Testis (tissue), 3 donors: Measurements from ENCODE around the gene CPLANE2. TPM values are rescaled to one million over a fixed set of nuclear protein-coding genes. Genes with fewer than 3 reads are reported as not detected.
A peak's percentile ranks its signal among the peaks of the same experiment; 100 is the strongest.

ENCODE experiments used
- DNase-seq: peaks from one replicate; pipeline ENCODE4 v3.0.0-alpha.2; 2019
- H3K27ac ChIP-seq, 2 donors: fragments of 200-600 bp; sonication (generic); one replicate each; pipeline ENCODE4 v1.5.1; 2019
- H3K27me3 ChIP-seq: fragments of 200-600 bp; sonication (generic); one replicate; pipeline ENCODE4 v1.5.1; 2019
- H3K36me3 ChIP-seq: fragments of 200-600 bp; sonication (generic); one replicate; pipeline ENCODE4 v1.5.1; 2017; ENCODE audit warnings: low read depth; ENCODE audit errors: missing control alignments
- H3K4me1 ChIP-seq: fragments of 200-600 bp; sonication (generic); one replicate; pipeline ENCODE4 v1.5.1; 2019
- H3K4me3 ChIP-seq, 2 donors: fragments of 200-600 bp; sonication (generic); one replicate each; pipeline ENCODE4 v1.5.1; 2017 to 2019
- H3K9me3 ChIP-seq: fragments of 200-600 bp; sonication (generic); one replicate; pipeline ENCODE4 v1.5.1; 2017
- CTCF ChIP-seq, 3 experiments: fragments of 450-650 bp in 2 of 3; fragments of 200-600 bp in 1 of 3; sonication (generic) in 1 of 3; IDR thresholded peaks; one replicate each; pipeline ENCODE4 v1.5.1; 2016 to 2019; ENCODE audit warnings: antibody characterized with exemption in 3 of 3, mild to moderate bottlenecking in 2 of 3, moderate library complexity in 1 of 3
- POLR2A ChIP-seq: fragments of 450-650 bp; IDR thresholded peaks from one replicate; pipeline ENCODE4 v1.6.1; 2017; ENCODE audit warnings: antibody characterized with exemption, mild to moderate bottlenecking, moderate library complexity
- WGBS, 2 donors: methylation state at CpG; one replicate each; pipeline ENCODE4 v1.1.5; 2018; 5-methylcytosine and 5-hydroxymethylcytosine counted together
- intact Hi-C: fragments of 100-400 bp; cut with DNase I; formaldehyde crosslinking; loops from one replicate; pipeline ENCODE4 v1.15.1; 2023; ENCODE audit warnings: low total_unique reads
- polyA plus RNA-seq: library from polyadenylated mRNA; stranded (reverse); fragments of 350-450 nt; fragmentation: Illumina TruSeq; extraction: RNeasy Lipid Tissue Mini Kit (QIAGEN cat#74804); gene quantifications from one replicate; pipeline ENCODE4 v1.2.3, GENCODE V29; 2014; ENCODE audit warnings: low read depth, low replicate concordance; ENCODE audit not compliant: insufficient read depth
- total RNA-seq, 2 donors: library from RNA; depleted of rRNA; stranded (reverse); fragments of >200 nt; gene quantifications; one replicate each; pipeline ENCODE4 v1.2.3, GENCODE V29; 2016

CPLANE2 gene
- total and polyA plus RNA-seq, 3 donors from 2014 or later = 10.6 to 11.8 (median 11.1) TPM

- Histone ChIP-seq H3K4me3 (no peak overlapping the region), H3K9me3 (no peaks in the 10 kb centered on the region), H3K4me1 (peaks cover 12% of the 10 kb centered on the region), H3K27ac (no peak overlapping the region), H3K27me3 (no peaks in the 10 kb centered on the region), H3K36me3 (no peaks in the 10 kb centered on the region)
- DNase-seq = no peak
- intact Hi-C loops = no loop called here
- 85 to 93% methylated on average over 4 of the region's 4 CpGs for WGBS, 2 donors
- TF ChIP-seq POLR2A = no peak
- TF ChIP-seq CTCF (IDR thresholded peaks at IDR 0.05) = no peak
Observed at GRCh38 chr1:16256478-16256877, 19.5 kb upstream of the CPLANE2 start.

- TF ChIP-seq CTCF (IDR thresholded peaks at IDR 0.05) (no peak), POLR2A (no peak)
- H3K36me3 ChIP-seq = no peaks in the 10 kb centered on the region
- peak overlapping the region in 1 of 2 donors; percentile 15 for H3K27ac ChIP-seq
- H3K27me3 ChIP-seq = no peaks in the 10 kb centered on the region
- H3K4me1 ChIP-seq = peaks cover 28% of the 10 kb centered on the region
- intact Hi-C loops = no loop called here
- no peaks in the 10 kb centered on the region for H3K9me3 ChIP-seq
- no peak overlapping the region for H3K4me3 ChIP-seq
- WGBS, 2 donors = 51 to 70% methylated on average over 4 of the region's 4 CpGs
- no peak for DNase-seq
Observed at GRCh38 chr1:16254263-16254928, 17.4 kb upstream of the CPLANE2 start.

GRCh38 chr1:16253332-16253922 is 16.4 kb upstream of the CPLANE2 start:
- peak overlapping the region; percentile 8 to 15 for H3K27ac ChIP-seq

GRCh38 chr1:16252912-16253311 is 15.9 kb upstream of the CPLANE2 start:
- TF ChIP-seq POLR2A (no peak), CTCF (IDR thresholded peaks at IDR 0.05) (no peak)
- H3K27ac ChIP-seq = no peak overlapping the region
- 100% methylated on average over 2 of the region's 2 CpGs for WGBS, 2 donors
- intact Hi-C loops = no loop called here
- H3K36me3 ChIP-seq = no peaks in the 10 kb centered on the region
- no peak for DNase-seq
- no peaks in the 10 kb centered on the region for H3K27me3 ChIP-seq
- H3K4me1 ChIP-seq = peaks cover 43% of the 10 kb centered on the region
- H3K4me3 ChIP-seq = no peak overlapping the region
- H3K9me3 ChIP-seq = no peaks in the 10 kb centered on the region

More at GRCh38 chr1:16253332-16253922, 16.4 kb upstream of the CPLANE2 start:
- intact Hi-C loops = no loop called here
- no peak for DNase-seq
- Histone ChIP-seq H3K27me3 (no peaks in the 10 kb centered on the region), H3K4me3 (no peak overlapping the region), H3K4me1 (peaks cover 37% of the 10 kb centered on the region), H3K36me3 (no peaks in the 10 kb centered on the region), H3K9me3 (no peaks in the 10 kb centered on the region)
- TF ChIP-seq POLR2A (no peak), CTCF (IDR thresholded peaks at IDR 0.05) (no peak)
- WGBS, 2 donors = 65 to 77% methylated on average over 5 of the region's 5 CpGs
